GM23338 (cell line): ENCODE results near the gene RHOH. TPM values are rescaled to one million over a fixed set of nuclear protein-coding genes. Genes with fewer than 3 reads are reported as not detected.

Experiments
- ATAC-seq: fragments of 200-7000 bp; cut with Tn5 transposase; 3 replicates; pipeline ENCODE4 v1.9.1; 2020
- DNase-seq: peaks from one replicate; pipeline ENCODE4 v3.0.0-alpha.2; 2015; ENCODE audit warnings: low spot score
- H2AFZ ChIP-seq: fragments of 200-600 bp; sonication (generic); 2 replicates; pipeline ENCODE4 v1.8.0; 2016; ENCODE audit warnings: antibody characterized with exemption, mild to moderate bottlenecking, moderate library complexity
- H3F3A ChIP-seq: fragments of 200-600 bp; sonication (generic); replicated peaks from 2 replicates; pipeline ENCODE4 v1.8.0; 2017; ENCODE audit warnings: antibody characterized with exemption, mixed run types, low read depth
- H3K27ac ChIP-seq: fragments of 200-600 bp; sonication (generic); 2 replicates; pipeline ENCODE4 v1.6.1; 2016; ENCODE audit warnings: low read depth
- H3K27me3 ChIP-seq: fragments of 200-600 bp; sonication (generic); 2 replicates; pipeline ENCODE4 v1.8.0; 2016; ENCODE audit warnings: mild to moderate bottlenecking, mixed run types, moderate library complexity; ENCODE audit not compliant: insufficient read depth
- H3K36me3 ChIP-seq: fragments of 200-600 bp; sonication (generic); 2 replicates; pipeline ENCODE4 v1.8.0; 2016; ENCODE audit warnings: mild to moderate bottlenecking; ENCODE audit not compliant: insufficient read depth
- H3K4me1 ChIP-seq: fragments of 200-600 bp; sonication (generic); 2 replicates; pipeline ENCODE4 v1.8.0; 2016; ENCODE audit warnings: mild to moderate bottlenecking, moderate library complexity; ENCODE audit not compliant: insufficient read depth
- H3K4me2 ChIP-seq: fragments of 200-600 bp; sonication (generic); 2 replicates; pipeline ENCODE4 v1.7.1; 2017; ENCODE audit warnings: mixed run types
- H3K4me3 ChIP-seq: fragments of 200-600 bp; sonication (generic); 2 replicates; pipeline ENCODE4 v1.6.1; 2016; ENCODE audit warnings: mixed run types
- H3K79me2 ChIP-seq: fragments of 200-600 bp; sonication (generic); replicated peaks from 2 replicates; pipeline ENCODE4 v1.8.0; 2017; ENCODE audit warnings: mild to moderate bottlenecking; ENCODE audit not compliant: insufficient read depth
- H3K9me2 ChIP-seq: fragments of 200-600 bp; sonication (generic); 2 replicates; pipeline ENCODE4 v1.8.0; 2017; ENCODE audit not compliant: insufficient read depth
- H4K20me1 ChIP-seq: fragments of 200-600 bp; sonication (generic); replicated peaks from 2 replicates; pipeline ENCODE4 v1.8.0; 2017; ENCODE audit warnings: mild to moderate bottlenecking; ENCODE audit not compliant: insufficient read depth
- H3K27ac Mint-ChIP-seq: 2 replicates; pipeline ENCODE4 v1.8.0; 2020; ENCODE audit warnings: inconsistent platforms, mild to moderate bottlenecking, moderate library complexity, mixed read lengths
- H3K27me3 Mint-ChIP-seq: 3 replicates; pipeline ENCODE4 v1.8.0; 2022; ENCODE audit warnings: low read depth, mild to moderate bottlenecking, moderate library complexity, mixed read lengths, inconsistent platforms; ENCODE audit not compliant: insufficient read depth, poor library complexity
- H3K36me3 Mint-ChIP-seq: 3 replicates; pipeline ENCODE4 v1.8.0; 2021; ENCODE audit warnings: low read depth, mild to moderate bottlenecking, inconsistent platforms, moderate library complexity, mixed read lengths
- H3K4me1 Mint-ChIP-seq: 3 replicates; pipeline ENCODE4 v1.8.0; 2020; ENCODE audit warnings: mild to moderate bottlenecking, inconsistent platforms, mixed read lengths
- H3K4me3 Mint-ChIP-seq: 3 replicates; pipeline ENCODE4 v1.8.0; 2021; ENCODE audit warnings: moderate library complexity, mild to moderate bottlenecking, inconsistent platforms, mixed read lengths
- H3K9me3 Mint-ChIP-seq: 3 replicates; pipeline ENCODE4 v1.8.0; 2020; ENCODE audit warnings: moderate library complexity, mild to moderate bottlenecking, inconsistent platforms, mixed read lengths
- CREB1 ChIP-seq: fragments of 250-450 bp; sonication (Bioruptor Pico); IDR thresholded peaks from 2 replicates; pipeline ENCODE4 v1.5.0; 2020; ENCODE audit warnings: low read depth, mild to moderate bottlenecking, moderate library complexity
- EZH2 ChIP-seq: fragments of 200-600 bp; sonication (generic); IDR thresholded peaks from one replicate; pipeline ENCODE4 v1.8.0; 2017; ENCODE audit warnings: antibody characterized with exemption, mild to moderate bottlenecking, low read depth; ENCODE audit not compliant: unreplicated experiment
- EZH2phosphoT487 ChIP-seq: fragments of 200-600 bp; sonication (generic); IDR thresholded peaks from one replicate; pipeline ENCODE4 v1.8.1; 2018; ENCODE audit warnings: antibody characterized with exemption; ENCODE audit not compliant: unreplicated experiment
- JUNB ChIP-seq: IDR thresholded peaks from one replicate; pipeline ENCODE4 v1.6.1; 2016; ENCODE audit warnings: antibody characterized with exemption; ENCODE audit not compliant: unreplicated experiment
- NANOG ChIP-seq: IDR thresholded peaks from 2 replicates; pipeline ENCODE4 v1.6.1; 2016; ENCODE audit warnings: antibody characterized with exemption, borderline replicate concordance
- POLR2AphosphoS5 ChIP-seq: IDR thresholded peaks from 2 replicates; pipeline ENCODE4 v1.6.1; 2016; ENCODE audit warnings: antibody characterized with exemption, low read depth
- STAT1 ChIP-seq: IDR thresholded peaks from one replicate; pipeline ENCODE4 v1.6.1; 2016; ENCODE audit warnings: antibody characterized with exemption; ENCODE audit not compliant: unreplicated experiment
- ZNF114 ChIP-seq: fragments of 250-450 bp; sonication (Bioruptor Pico); IDR thresholded peaks from 2 replicates; pipeline ENCODE4 v1.5.0; 2020; ENCODE audit warnings: mild to moderate bottlenecking, moderate library complexity
- ZNF331 ChIP-seq: fragments of 250-450 bp; sonication (Bioruptor Pico); IDR thresholded peaks from 2 replicates; pipeline ENCODE4 v1.5.0; 2020; ENCODE audit warnings: low read depth, mild to moderate bottlenecking, moderate library complexity
- polyA plus RNA-seq: library from polyadenylated mRNA; unstranded; fragments of >200 nt; fragmentation: Nextera tagmentation; extraction: Ambion mirVana; gene quantifications from 2 replicates; pipeline ENCODE4 v1.2.1, GENCODE V29; 2016
- total RNA-seq: library from RNA; depleted of rRNA; stranded (reverse); fragments of >200 nt; shearing (Covaris generic); gene quantifications from 2 replicates; pipeline ENCODE4 v1.2.3, GENCODE V29; 2014
- TF ChIP-seq, protein P1 (sequence below): IDR thresholded peaks from 2 replicates; pipeline ENCODE4 v1.6.1; 2016; ENCODE audit warnings: antibody characterized with exemption
- TF ChIP-seq, protein P2 (sequence below): fragments of 250-450 bp; sonication (Bioruptor Pico); IDR thresholded peaks from 2 replicates; pipeline ENCODE4 v1.5.0; 2020; ENCODE audit warnings: mild to moderate bottlenecking, moderate library complexity
- TF ChIP-seq, protein P3 (sequence below): IDR thresholded peaks from one replicate; pipeline ENCODE4 v1.6.1; 2018; ENCODE audit warnings: antibody characterized with exemption; ENCODE audit not compliant: unreplicated experiment
- TF ChIP-seq, protein P4 (sequence below), 2 experiments: fragments of 200-600 bp in 1 of 2; sonication (generic) in 1 of 2; conservative IDR thresholded peaks; 2 replicates each; pipeline versions ENCODE4 v1.5.1 to v1.6.1; 2016 to 2017; ENCODE audit warnings: antibody characterized with exemption in 2 of 2, low read depth in 2 of 2, mild to moderate bottlenecking in 2 of 2, moderate library complexity in 1 of 2

The RHOH gene
- total and polyA plus RNA-seq, 2 experiments from 2014 or later, result 2.2 to 3.7 TPM

DNA sequence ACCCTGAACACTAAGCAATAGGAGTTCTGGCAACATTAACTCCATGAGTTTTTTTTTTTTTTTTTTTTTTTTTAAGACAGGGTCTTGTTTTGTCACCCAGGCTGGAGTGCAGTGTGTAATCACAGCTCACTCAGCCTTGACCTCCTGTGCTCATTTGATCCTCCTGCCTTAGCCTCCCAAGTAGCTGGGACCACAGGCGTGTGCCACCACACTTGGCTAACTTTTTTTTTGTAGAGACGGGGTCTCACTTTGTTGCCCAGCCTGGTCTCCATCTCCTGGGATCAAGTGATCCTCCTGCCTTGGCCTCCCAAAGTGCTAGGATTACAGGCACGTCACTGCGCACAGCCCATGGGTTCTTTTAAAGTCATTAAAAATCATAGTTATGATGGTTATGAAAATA is 5.1 kb downstream of the RHOH start:
- Histone ChIP-seq H3K4me1 (peaks cover 34% of the 10 kb centered on the region), H3K27ac (no peak overlapping the region), H4K20me1 (no peaks in the 10 kb centered on the region), H3K36me3 (no peaks in the 10 kb centered on the region), H3K4me3 (no peak overlapping the region), H3K9me2 (no peaks in the 10 kb centered on the region), H3K27me3 (no peaks in the 10 kb centered on the region), H3K4me2 (no peak overlapping the region), H3F3A (no peaks in the 10 kb centered on the region), H2AFZ (no peak overlapping the region), H3K79me2 (no peaks in the 10 kb centered on the region)
- H3K27ac Mint-ChIP-seq, result no peak overlapping the region
- no peak for DNase-seq
- peaks cover 2% of the 10 kb centered on the region for H3K27me3 Mint-ChIP-seq
- no peaks in the 10 kb centered on the region for H3K9me3 Mint-ChIP-seq
- H3K4me1 Mint-ChIP-seq, result peaks cover 49% of the 10 kb centered on the region
- H3K4me3 Mint-ChIP-seq, result no peak overlapping the region
- H3K36me3 Mint-ChIP-seq, result no peaks in the 10 kb centered on the region
- no peak for ATAC-seq
- TF ChIP-seq, protein P1, sequence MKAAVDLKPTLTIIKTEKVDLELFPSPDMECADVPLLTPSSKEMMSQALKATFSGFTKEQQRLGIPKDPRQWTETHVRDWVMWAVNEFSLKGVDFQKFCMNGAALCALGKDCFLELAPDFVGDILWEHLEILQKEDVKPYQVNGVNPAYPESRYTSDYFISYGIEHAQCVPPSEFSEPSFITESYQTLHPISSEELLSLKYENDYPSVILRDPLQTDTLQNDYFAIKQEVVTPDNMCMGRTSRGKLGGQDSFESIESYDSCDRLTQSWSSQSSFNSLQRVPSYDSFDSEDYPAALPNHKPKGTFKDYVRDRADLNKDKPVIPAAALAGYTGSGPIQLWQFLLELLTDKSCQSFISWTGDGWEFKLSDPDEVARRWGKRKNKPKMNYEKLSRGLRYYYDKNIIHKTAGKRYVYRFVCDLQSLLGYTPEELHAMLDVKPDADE, result no peak
- TF ChIP-seq, protein P2, sequence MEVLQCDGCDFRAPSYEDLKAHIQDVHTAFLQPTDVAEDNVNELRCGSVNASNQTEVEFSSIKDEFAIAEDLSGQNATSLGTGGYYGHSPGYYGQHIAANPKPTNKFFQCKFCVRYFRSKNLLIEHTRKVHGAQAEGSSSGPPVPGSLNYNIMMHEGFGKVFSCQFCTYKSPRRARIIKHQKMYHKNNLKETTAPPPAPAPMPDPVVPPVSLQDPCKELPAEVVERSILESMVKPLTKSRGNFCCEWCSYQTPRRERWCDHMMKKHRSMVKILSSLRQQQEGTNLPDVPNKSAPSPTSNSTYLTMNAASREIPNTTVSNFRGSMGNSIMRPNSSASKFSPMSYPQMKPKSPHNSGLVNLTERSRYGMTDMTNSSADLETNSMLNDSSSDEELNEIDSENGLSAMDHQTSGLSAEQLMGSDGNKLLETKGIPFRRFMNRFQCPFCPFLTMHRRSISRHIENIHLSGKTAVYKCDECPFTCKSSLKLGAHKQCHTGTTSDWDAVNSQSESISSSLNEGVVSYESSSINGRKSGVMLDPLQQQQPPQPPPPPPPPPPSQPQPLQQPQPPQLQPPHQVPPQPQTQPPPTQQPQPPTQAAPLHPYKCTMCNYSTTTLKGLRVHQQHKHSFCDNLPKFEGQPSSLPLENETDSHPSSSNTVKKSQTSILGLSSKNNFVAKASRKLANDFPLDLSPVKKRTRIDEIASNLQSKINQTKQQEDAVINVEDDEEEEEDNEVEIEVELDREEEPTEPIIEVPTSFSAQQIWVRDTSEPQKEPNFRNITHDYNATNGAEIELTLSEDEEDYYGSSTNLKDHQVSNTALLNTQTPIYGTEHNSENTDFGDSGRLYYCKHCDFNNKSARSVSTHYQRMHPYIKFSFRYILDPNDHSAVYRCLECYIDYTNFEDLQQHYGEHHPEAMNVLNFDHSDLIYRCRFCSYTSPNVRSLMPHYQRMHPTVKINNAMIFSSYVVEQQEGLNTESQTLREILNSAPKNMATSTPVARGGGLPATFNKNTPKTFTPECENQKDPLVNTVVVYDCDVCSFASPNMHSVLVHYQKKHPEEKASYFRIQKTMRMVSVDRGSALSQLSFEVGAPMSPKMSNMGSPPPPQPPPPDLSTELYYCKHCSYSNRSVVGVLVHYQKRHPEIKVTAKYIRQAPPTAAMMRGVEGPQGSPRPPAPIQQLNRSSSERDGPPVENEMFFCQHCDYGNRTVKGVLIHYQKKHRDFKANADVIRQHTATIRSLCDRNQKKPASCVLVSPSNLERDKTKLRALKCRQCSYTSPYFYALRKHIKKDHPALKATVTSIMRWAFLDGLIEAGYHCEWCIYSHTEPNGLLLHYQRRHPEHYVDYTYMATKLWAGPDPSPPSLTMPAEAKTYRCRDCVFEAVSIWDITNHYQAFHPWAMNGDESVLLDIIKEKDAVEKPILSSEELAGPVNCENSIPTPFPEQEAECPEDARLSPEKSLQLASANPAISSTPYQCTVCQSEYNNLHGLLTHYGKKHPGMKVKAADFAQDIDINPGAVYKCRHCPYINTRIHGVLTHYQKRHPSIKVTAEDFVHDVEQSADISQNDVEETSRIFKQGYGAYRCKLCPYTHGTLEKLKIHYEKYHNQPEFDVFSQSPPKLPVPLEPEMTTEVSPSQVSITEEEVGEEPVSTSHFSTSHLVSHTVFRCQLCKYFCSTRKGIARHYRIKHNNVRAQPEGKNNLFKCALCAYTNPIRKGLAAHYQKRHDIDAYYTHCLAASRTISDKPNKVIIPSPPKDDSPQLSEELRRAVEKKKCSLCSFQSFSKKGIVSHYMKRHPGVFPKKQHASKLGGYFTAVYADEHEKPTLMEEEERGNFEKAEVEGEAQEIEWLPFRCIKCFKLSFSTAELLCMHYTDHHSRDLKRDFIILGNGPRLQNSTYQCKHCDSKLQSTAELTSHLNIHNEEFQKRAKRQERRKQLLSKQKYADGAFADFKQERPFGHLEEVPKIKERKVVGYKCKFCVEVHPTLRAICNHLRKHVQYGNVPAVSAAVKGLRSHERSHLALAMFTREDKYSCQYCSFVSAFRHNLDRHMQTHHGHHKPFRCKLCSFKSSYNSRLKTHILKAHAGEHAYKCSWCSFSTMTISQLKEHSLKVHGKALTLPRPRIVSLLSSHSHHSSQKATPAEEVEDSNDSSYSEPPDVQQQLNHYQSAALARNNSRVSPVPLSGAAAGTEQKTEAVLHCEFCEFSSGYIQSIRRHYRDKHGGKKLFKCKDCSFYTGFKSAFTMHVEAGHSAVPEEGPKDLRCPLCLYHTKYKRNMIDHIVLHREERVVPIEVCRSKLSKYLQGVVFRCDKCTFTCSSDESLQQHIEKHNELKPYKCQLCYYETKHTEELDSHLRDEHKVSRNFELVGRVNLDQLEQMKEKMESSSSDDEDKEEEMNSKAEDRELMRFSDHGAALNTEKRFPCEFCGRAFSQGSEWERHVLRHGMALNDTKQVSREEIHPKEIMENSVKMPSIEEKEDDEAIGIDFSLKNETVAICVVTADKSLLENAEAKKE (CRISPR knock-in tag), result no peak
- TF ChIP-seq STAT1 (no peak), CREB1 (CRISPR knock-in tag) (no peak), ZNF331 (CRISPR knock-in tag) (no peak), EZH2phosphoT487 (no peak), ZNF114 (no peak), POLR2AphosphoS5 (no peak), EZH2 (no peak), NANOG (no peak), JUNB (no peak)
- TF ChIP-seq, protein P3, sequence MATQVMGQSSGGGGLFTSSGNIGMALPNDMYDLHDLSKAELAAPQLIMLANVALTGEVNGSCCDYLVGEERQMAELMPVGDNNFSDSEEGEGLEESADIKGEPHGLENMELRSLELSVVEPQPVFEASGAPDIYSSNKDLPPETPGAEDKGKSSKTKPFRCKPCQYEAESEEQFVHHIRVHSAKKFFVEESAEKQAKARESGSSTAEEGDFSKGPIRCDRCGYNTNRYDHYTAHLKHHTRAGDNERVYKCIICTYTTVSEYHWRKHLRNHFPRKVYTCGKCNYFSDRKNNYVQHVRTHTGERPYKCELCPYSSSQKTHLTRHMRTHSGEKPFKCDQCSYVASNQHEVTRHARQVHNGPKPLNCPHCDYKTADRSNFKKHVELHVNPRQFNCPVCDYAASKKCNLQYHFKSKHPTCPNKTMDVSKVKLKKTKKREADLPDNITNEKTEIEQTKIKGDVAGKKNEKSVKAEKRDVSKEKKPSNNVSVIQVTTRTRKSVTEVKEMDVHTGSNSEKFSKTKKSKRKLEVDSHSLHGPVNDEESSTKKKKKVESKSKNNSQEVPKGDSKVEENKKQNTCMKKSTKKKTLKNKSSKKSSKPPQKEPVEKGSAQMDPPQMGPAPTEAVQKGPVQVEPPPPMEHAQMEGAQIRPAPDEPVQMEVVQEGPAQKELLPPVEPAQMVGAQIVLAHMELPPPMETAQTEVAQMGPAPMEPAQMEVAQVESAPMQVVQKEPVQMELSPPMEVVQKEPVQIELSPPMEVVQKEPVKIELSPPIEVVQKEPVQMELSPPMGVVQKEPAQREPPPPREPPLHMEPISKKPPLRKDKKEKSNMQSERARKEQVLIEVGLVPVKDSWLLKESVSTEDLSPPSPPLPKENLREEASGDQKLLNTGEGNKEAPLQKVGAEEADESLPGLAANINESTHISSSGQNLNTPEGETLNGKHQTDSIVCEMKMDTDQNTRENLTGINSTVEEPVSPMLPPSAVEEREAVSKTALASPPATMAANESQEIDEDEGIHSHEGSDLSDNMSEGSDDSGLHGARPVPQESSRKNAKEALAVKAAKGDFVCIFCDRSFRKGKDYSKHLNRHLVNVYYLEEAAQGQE, result no peak
- TF ChIP-seq, protein P4, sequence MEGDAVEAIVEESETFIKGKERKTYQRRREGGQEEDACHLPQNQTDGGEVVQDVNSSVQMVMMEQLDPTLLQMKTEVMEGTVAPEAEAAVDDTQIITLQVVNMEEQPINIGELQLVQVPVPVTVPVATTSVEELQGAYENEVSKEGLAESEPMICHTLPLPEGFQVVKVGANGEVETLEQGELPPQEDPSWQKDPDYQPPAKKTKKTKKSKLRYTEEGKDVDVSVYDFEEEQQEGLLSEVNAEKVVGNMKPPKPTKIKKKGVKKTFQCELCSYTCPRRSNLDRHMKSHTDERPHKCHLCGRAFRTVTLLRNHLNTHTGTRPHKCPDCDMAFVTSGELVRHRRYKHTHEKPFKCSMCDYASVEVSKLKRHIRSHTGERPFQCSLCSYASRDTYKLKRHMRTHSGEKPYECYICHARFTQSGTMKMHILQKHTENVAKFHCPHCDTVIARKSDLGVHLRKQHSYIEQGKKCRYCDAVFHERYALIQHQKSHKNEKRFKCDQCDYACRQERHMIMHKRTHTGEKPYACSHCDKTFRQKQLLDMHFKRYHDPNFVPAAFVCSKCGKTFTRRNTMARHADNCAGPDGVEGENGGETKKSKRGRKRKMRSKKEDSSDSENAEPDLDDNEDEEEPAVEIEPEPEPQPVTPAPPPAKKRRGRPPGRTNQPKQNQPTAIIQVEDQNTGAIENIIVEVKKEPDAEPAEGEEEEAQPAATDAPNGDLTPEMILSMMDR (conservative IDR thresholded peaks at IDR 0.05; ENCODE audit: low read depth in 2 of 2), result no peak
